ENCODE results near the gene KRTAP10-1.
"Not testable (repeated sequence)": the region's sequence is repeated elsewhere in the genome, so short reads cannot be mapped to it uniquely, and the experiment has no call there.

The KRTAP10-1 gene

GRCh38 chr21:44578371-44579055, 38.5 kb upstream of the KRTAP10-1 start:
- Histone ChIP-seq H3K9me3 (ENCODE audit: control insufficient read depth, insufficient read depth, low read depth, low read length) (peaks cover 17% of the 10 kb centered on the region), H3K27ac (ENCODE audit: low read depth, low read length) (no peak overlapping the region), H3K4me1 (ENCODE audit: control insufficient read depth, insufficient read depth, low read length) (0 out of 2 replicates have a peak, but pooled peaks cover 5% of the 10 kb centered on the region), H3K36me3 (ENCODE audit: control insufficient read depth, insufficient read depth, low read length) (no peaks in the 10 kb centered on the region), H3K27me3 (ENCODE audit: control insufficient read depth, insufficient read depth, low read length) (no peaks in the 10 kb centered on the region), H3K9ac (ENCODE audit: low read length) (no peak overlapping the region), H3K4me3 (ENCODE audit: low read depth, low read length) (no peak overlapping the region)

DNA sequence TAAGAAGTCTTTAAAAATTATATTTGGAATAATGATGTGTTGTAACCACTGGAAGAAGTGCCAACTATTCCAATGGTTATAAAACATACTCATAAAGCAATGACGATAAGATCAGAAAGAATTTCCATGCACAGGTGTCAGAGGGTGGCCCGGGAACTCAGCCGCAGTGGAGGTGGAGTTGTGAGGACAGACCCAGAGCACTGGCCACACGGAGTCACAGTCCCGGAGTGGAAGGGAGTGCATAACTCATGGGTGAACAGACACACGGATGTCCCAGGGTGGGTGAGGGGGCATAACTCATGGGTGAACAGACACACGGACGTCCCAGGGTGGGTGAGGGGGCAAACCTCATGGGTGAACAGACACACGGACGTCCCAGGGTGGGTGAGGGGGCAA, 36.0 kb upstream of the KRTAP10-1 start:
- no peak overlapping the region for H3K4me3 ChIP-seq (ENCODE audit: low read depth, low read length)
- H3K9ac ChIP-seq (ENCODE audit: low read length) = no peak overlapping the region
- peaks cover 25% of the 10 kb centered on the region for H3K9me3 ChIP-seq (ENCODE audit: control insufficient read depth, insufficient read depth, low read depth, low read length)
- H3K27me3 ChIP-seq (ENCODE audit: control insufficient read depth, insufficient read depth, low read length) = no peaks in the 10 kb centered on the region
- no peaks in the 10 kb centered on the region for H3K36me3 ChIP-seq (ENCODE audit: control insufficient read depth, insufficient read depth, low read length)
- 0 out of 2 replicates have a peak, but pooled peaks cover 5% of the 10 kb centered on the region for H3K4me1 ChIP-seq (ENCODE audit: control insufficient read depth, insufficient read depth, low read length)
- no peak overlapping the region for H3K27ac ChIP-seq (ENCODE audit: low read depth, low read length)

GRCh38 chr21:44575307-44576024, 35.5 kb upstream of the KRTAP10-1 start:
- no peaks in the 10 kb centered on the region for H3K36me3 ChIP-seq (ENCODE audit: control insufficient read depth, insufficient read depth, low read length)
- H3K4me3 ChIP-seq (ENCODE audit: low read depth, low read length) = no peak overlapping the region
- H3K4me1 ChIP-seq (ENCODE audit: control insufficient read depth, insufficient read depth, low read length) = 0 out of 2 replicates have a peak, but pooled peaks cover 5% of the 10 kb centered on the region
- peaks cover 24% of the 10 kb centered on the region for H3K9me3 ChIP-seq (ENCODE audit: control insufficient read depth, insufficient read depth, low read depth, low read length)
- no peak overlapping the region for H3K27ac ChIP-seq (ENCODE audit: low read depth, low read length)
- H3K27me3 ChIP-seq (ENCODE audit: control insufficient read depth, insufficient read depth, low read length) = no peaks in the 10 kb centered on the region
- no peak overlapping the region for H3K9ac ChIP-seq (ENCODE audit: low read length)

GRCh38 chr21:44574457-44575306, 34.7 kb upstream of the KRTAP10-1 start:
- H3K9me3 ChIP-seq (ENCODE audit: control insufficient read depth, insufficient read depth, low read depth, low read length) = peaks cover 28% of the 10 kb centered on the region
- H3K27me3 ChIP-seq (ENCODE audit: control insufficient read depth, insufficient read depth, low read length) = no peaks in the 10 kb centered on the region
- no peak overlapping the region for H3K27ac ChIP-seq (ENCODE audit: low read depth, low read length)
- no peak overlapping the region for H3K9ac ChIP-seq (ENCODE audit: low read length)
- no peak overlapping the region for H3K4me3 ChIP-seq (ENCODE audit: low read depth, low read length)
- H3K36me3 ChIP-seq (ENCODE audit: control insufficient read depth, insufficient read depth, low read length) = no peaks in the 10 kb centered on the region
- 0 out of 2 replicates have a peak, but pooled peaks cover 5% of the 10 kb centered on the region for H3K4me1 ChIP-seq (ENCODE audit: control insufficient read depth, insufficient read depth, low read length)

DNA sequence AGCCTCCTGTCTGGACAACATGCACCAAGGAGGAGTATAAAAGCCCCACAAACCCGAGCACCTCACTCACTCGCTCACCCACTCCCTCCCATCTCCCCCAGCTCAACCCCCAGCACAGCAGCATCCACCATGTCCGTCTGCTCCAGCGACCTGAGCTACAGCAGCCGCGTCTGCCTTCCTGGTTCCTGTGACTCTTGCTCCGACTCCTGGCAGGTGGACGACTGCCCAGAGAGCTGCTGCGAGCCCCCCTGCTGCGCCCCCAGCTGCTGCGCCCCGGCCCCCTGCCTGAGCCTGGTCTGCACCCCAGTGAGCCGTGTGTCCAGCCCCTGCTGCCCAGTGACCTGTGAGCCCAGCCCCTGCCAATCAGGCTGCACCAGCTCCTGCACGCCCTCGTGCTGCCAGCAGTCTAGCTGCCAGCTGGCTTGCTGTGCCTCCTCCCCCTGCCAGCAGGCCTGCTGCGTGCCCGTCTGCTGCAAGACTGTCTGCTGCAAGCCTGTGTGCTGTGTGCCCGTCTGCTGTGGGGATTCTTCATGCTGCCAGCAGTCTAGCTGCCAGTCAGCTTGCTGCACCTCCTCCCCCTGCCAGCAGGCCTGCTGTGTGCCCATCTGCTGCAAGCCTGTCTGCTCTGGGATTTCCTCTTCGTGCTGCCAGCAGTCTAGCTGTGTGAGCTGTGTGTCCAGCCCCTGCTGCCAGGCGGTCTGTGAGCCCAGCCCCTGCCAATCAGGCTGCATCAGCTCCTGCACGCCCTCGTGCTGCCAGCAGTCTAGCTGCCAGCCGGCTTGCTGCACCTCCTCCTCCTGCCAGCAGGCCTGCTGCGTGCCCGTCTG, 33.8 kb upstream of the KRTAP10-1 start, which contains the start of gene KRTAP10-4:
TSS of gene KRTAP10-4 (plus strand) at position 100 of the 827 bp plus-strand sequence. CDS start at position 130, 30 bp downstream.
- H3K4me1 ChIP-seq (ENCODE audit: control insufficient read depth, insufficient read depth, low read length); H3K36me3 ChIP-seq (ENCODE audit: control insufficient read depth, insufficient read depth, low read length); H3K4me3 ChIP-seq (ENCODE audit: low read depth, low read length); H3K9ac ChIP-seq (ENCODE audit: low read length); H3K27ac ChIP-seq (ENCODE audit: low read depth, low read length); H3K27me3 ChIP-seq (ENCODE audit: control insufficient read depth, insufficient read depth, low read length): not testable (repeated sequence)
- peaks cover 28% of the 10 kb centered on the region for H3K9me3 ChIP-seq (ENCODE audit: control insufficient read depth, insufficient read depth, low read depth, low read length)

GRCh38 chr21:44572959-44573583, 33.1 kb upstream of the KRTAP10-1 start:
- no peak overlapping the region for H3K4me3 ChIP-seq (ENCODE audit: low read depth, low read length)
- no peak overlapping the region for H3K27ac ChIP-seq (ENCODE audit: low read depth, low read length)
- no peaks in the 10 kb centered on the region for H3K27me3 ChIP-seq (ENCODE audit: control insufficient read depth, insufficient read depth, low read length)
- H3K4me1 ChIP-seq (ENCODE audit: control insufficient read depth, insufficient read depth, low read length) = 0 out of 2 replicates have a peak, but pooled peaks cover 5% of the 10 kb centered on the region
- H3K36me3 ChIP-seq (ENCODE audit: control insufficient read depth, insufficient read depth, low read length) = no peaks in the 10 kb centered on the region
- no peak overlapping the region for H3K9ac ChIP-seq (ENCODE audit: low read length)
- H3K9me3 ChIP-seq (ENCODE audit: control insufficient read depth, insufficient read depth, low read depth, low read length) = peaks cover 28% of the 10 kb centered on the region

- Histone ChIP-seq H3K27me3 (ENCODE audit: control insufficient read depth, insufficient read depth, low read length) (no peaks in the 10 kb centered on the region), H3K36me3 (ENCODE audit: control insufficient read depth, insufficient read depth, low read length) (no peaks in the 10 kb centered on the region), H3K27ac (ENCODE audit: low read depth, low read length) (no peak overlapping the region), H3K9ac (ENCODE audit: low read length) (no peak overlapping the region), H3K4me3 (ENCODE audit: low read depth, low read length) (no peak overlapping the region), H3K4me1 (ENCODE audit: control insufficient read depth, insufficient read depth, low read length) (0 out of 2 replicates have a peak, but pooled peaks cover 5% of the 10 kb centered on the region), H3K9me3 (ENCODE audit: control insufficient read depth, insufficient read depth, low read depth, low read length) (peaks cover 23% of the 10 kb centered on the region)
These were observed 32.1 kb upstream of the KRTAP10-1 start for GRCh38 chr21:44571844-44572782.

- Histone ChIP-seq H3K9ac (ENCODE audit: low read length) (no peak overlapping the region), H3K36me3 (ENCODE audit: control insufficient read depth, insufficient read depth, low read length) (no peaks in the 10 kb centered on the region), H3K4me3 (ENCODE audit: low read depth, low read length) (no peak overlapping the region; the same call in 1 of the 2 replicates), H3K4me1 (ENCODE audit: control insufficient read depth, insufficient read depth, low read length) (0 out of 2 replicates have a peak, but pooled peaks cover 5% of the 10 kb centered on the region), H3K27ac (ENCODE audit: low read depth, low read length) (no peak overlapping the region), H3K9me3 (ENCODE audit: control insufficient read depth, insufficient read depth, low read depth, low read length) (peaks cover 20% of the 10 kb centered on the region), H3K27me3 (ENCODE audit: control insufficient read depth, insufficient read depth, low read length) (no peaks in the 10 kb centered on the region)
These were observed 31.3 kb upstream of the KRTAP10-1 start for GRCh38 chr21:44571296-44571695.

DNA sequence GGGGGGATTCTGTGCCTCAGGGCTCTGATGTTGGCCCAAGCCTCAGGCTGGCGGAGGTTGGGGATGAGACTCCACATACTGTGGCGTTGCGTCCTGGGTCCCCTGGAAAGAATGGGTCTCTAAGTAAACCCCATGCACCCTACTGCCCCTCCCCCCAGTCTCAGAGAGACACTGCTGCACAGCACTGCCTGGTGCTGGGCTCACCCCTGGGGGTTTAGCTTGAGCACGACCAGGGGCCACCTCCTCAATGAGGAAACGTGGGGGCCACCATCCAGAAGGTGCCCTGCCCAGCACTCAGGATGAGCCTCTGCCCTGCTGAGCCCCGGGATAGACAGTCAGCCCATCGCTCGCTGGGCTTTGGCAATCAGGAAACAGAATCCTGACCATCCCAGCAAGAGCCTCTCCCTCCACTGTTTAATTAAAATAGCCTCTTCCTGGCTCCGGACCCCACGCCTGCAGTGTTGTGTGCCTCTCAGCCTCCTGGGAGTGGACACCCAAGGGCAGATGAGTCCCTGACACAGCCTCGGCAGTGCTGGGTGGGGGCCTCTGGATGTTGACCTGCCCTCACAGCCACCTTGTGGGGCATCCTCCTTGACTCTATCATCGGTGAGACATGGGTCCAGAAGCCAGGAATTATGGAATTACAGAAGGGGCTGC, 30.0 kb upstream of the KRTAP10-1 start:
- Histone ChIP-seq H3K4me1 (ENCODE audit: control insufficient read depth, insufficient read depth, low read length) (0 out of 2 replicates have a peak, but pooled peaks cover 3% of the 10 kb centered on the region), H3K27ac (ENCODE audit: low read depth, low read length) (no peak overlapping the region), H3K36me3 (ENCODE audit: control insufficient read depth, insufficient read depth, low read length) (no peaks in the 10 kb centered on the region), H3K9ac (ENCODE audit: low read length) (no peak overlapping the region), H3K4me3 (ENCODE audit: low read depth, low read length) (no peak overlapping the region), H3K27me3 (ENCODE audit: control insufficient read depth, insufficient read depth, low read length) (no peaks in the 10 kb centered on the region), H3K9me3 (ENCODE audit: control insufficient read depth, insufficient read depth, low read depth, low read length) (peaks cover 20% of the 10 kb centered on the region)

Measured in HUES6 (cell line).